ENCODE data around the gene TNK1.
A peak's percentile ranks its signal among the peaks of the same experiment; 100 is the strongest.
"Not testable (repeated sequence)": the region's sequence is repeated elsewhere in the genome, so short reads cannot be mapped to it uniquely, and the experiment has no call there.

The TNK1 gene

GRCh38 chr17:7380855-7381683 is at the start of gene TNK1:
TSS of gene TNK1 (plus strand) at chr17:7381089. CDS start at chr17:7382927, 1,838 bp downstream.
- Histone ChIP-seq H3K9me2 (ENCODE audit: low read depth, low read length) (no peaks in the 10 kb centered on the region), H3K4me1 (ENCODE audit: insufficient read depth, low read length, severe bottlenecking) (peaks cover 18% of the 10 kb centered on the region), H3K4me2 (ENCODE audit: low read length) (no peak within 1 kb of the TSS), H3K4me3 (ENCODE audit: low read depth, low read length, poor library complexity, severe bottlenecking) (no peak within 1 kb of the TSS), H3K79me2 (ENCODE audit: insufficient read depth, low read length) (no peaks in the 10 kb centered on the region), H4K20me1 (ENCODE audit: insufficient read depth, low read length) (no peaks in the 10 kb centered on the region), H3K27ac (ENCODE audit: low read depth, low read length, poor library complexity, severe bottlenecking) (no peak within 1 kb of the TSS), H3K27me3 (ENCODE audit: insufficient read depth, low read length) (peaks cover 8% of the 10 kb centered on the region; the same call in 1 of the 2 replicates), H3K9ac (ENCODE audit: low read length) (no peak within 1 kb of the TSS), H3K36me3 (ENCODE audit: insufficient read depth, low read length) (no peaks in the 10 kb centered on the region), H3K9me3 (ENCODE audit: low read length) (peaks cover 9% of the 10 kb centered on the region), H2AFZ (ENCODE audit: low read length) (no peak within 1 kb of the TSS), H3F3A (ENCODE audit: insufficient read depth, low read length) (no peaks in the 10 kb centered on the region)
- TF ChIP-seq, protein P1, sequence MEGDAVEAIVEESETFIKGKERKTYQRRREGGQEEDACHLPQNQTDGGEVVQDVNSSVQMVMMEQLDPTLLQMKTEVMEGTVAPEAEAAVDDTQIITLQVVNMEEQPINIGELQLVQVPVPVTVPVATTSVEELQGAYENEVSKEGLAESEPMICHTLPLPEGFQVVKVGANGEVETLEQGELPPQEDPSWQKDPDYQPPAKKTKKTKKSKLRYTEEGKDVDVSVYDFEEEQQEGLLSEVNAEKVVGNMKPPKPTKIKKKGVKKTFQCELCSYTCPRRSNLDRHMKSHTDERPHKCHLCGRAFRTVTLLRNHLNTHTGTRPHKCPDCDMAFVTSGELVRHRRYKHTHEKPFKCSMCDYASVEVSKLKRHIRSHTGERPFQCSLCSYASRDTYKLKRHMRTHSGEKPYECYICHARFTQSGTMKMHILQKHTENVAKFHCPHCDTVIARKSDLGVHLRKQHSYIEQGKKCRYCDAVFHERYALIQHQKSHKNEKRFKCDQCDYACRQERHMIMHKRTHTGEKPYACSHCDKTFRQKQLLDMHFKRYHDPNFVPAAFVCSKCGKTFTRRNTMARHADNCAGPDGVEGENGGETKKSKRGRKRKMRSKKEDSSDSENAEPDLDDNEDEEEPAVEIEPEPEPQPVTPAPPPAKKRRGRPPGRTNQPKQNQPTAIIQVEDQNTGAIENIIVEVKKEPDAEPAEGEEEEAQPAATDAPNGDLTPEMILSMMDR (IDR thresholded peaks at IDR 0.05; ENCODE audit: low read length): no peak
- no peak for TF ChIP-seq EZH2 (IDR thresholded peaks at IDR 0.05; ENCODE audit: borderline replicate concordance, low read length)

GRCh38 chr17:7332111-7332510 is 48.8 kb upstream of the TNK1 start:
- Histone ChIP-seq H3K9ac (ENCODE audit: low read length) (peak overlapping the region; percentile 8; the same call in 1 of the 2 replicates), H3K36me3 (ENCODE audit: insufficient read depth, low read length) (no peaks in the 10 kb centered on the region), H3K9me2 (ENCODE audit: low read depth, low read length) (no peaks in the 10 kb centered on the region), H4K20me1 (ENCODE audit: insufficient read depth, low read length) (no peaks in the 10 kb centered on the region), H3K27me3 (ENCODE audit: insufficient read depth, low read length) (no peaks in the 10 kb centered on the region), H3K4me1 (ENCODE audit: insufficient read depth, low read length, severe bottlenecking) (peaks cover 56% of the 10 kb centered on the region), H3K4me3 (ENCODE audit: low read depth, low read length, poor library complexity, severe bottlenecking) (peak overlapping the region; percentile 17), H3K4me2 (ENCODE audit: low read length) (peak overlapping the region; percentile 41), H3F3A (ENCODE audit: insufficient read depth, low read length) (no peaks in the 10 kb centered on the region), H3K27ac (ENCODE audit: low read depth, low read length, poor library complexity, severe bottlenecking) (peak overlapping the region; percentile 78), H3K9me3 (ENCODE audit: low read length) (no peaks in the 10 kb centered on the region), H3K79me2 (ENCODE audit: insufficient read depth, low read length) (no peaks in the 10 kb centered on the region), H2AFZ (ENCODE audit: low read length) (no peak overlapping the region)
- TF ChIP-seq EZH2 (IDR thresholded peaks at IDR 0.05; ENCODE audit: borderline replicate concordance, low read length): no peak
- TF ChIP-seq, protein P1 (IDR thresholded peaks at IDR 0.05; ENCODE audit: low read length): no peak

DNA sequence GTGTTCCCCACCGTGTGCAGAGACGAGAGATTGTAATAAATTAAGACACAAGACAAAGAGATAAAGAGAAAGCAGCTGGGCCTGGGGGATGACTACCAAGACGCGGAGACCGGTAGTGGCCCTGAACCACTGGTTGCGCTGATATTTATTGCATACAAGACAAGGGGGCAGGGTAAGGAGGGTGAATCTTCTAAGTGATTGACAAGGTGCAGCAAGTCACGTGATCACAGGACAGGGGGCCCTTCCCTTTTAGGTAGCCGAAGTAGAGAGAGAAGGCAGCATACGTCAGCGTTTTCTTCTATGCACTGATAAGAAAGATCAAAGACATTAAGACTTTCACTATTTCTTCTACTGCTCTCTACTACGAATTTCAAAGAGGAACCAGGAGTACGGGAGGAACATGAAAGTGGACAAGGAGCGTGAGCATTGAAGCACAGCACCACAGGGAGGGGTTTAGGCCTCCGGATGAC is 48.3 kb upstream of the TNK1 start:
- H3K9ac ChIP-seq (ENCODE audit: low read length): peak overlapping the region; percentile 8; the same call in 1 of the 2 replicates
- not testable (repeated sequence) for H3F3A ChIP-seq (ENCODE audit: insufficient read depth, low read length); H4K20me1 ChIP-seq (ENCODE audit: insufficient read depth, low read length); H3K79me2 ChIP-seq (ENCODE audit: insufficient read depth, low read length); H3K9me2 ChIP-seq (ENCODE audit: low read depth, low read length); H3K36me3 ChIP-seq (ENCODE audit: insufficient read depth, low read length); H3K27me3 ChIP-seq (ENCODE audit: insufficient read depth, low read length); H3K9me3 ChIP-seq (ENCODE audit: low read length); H2AFZ ChIP-seq (ENCODE audit: low read length)
- H3K4me2 ChIP-seq (ENCODE audit: low read length): peak overlapping the region; percentile 41
- H3K27ac ChIP-seq (ENCODE audit: low read depth, low read length, poor library complexity, severe bottlenecking): peak overlapping the region; percentile 78
- peaks cover 59% of the 10 kb centered on the region for H3K4me1 ChIP-seq (ENCODE audit: insufficient read depth, low read length, severe bottlenecking)
- H3K4me3 ChIP-seq (ENCODE audit: low read depth, low read length, poor library complexity, severe bottlenecking): peak overlapping the region; percentile 17
